ENCODE measurements around the gene TTLL11.

TTLL11 gene

DNA sequence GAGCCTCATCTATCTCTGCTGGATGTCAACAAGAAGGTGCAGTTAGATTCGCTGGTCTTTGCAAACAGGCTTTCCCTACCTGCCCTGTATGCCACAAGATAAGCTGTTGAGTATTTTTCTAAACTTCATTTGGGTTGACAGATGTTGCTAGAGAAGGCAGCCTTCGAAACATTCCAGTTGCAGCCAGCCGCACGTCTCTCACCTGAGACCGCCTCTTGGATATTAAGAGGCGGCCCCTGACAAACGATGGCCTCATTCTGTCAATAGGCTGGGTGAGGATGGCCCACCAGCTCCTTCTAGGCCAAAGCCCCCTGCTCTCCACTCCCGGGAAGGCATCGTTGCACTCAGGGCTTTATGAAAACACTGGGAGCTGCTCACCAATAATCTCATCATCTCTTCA lies 260.0 kb downstream of the TTLL11 start:
- DNase-seq (ENCODE audit: low read depth in 3 of 3): no peak

GRCh38 chr9:121831869-121832268 lies 261.2 kb downstream of the TTLL11 start:
- DNase-seq (ENCODE audit: low read depth in 3 of 3): no peak

GRCh38 chr9:121830441-121831140 lies 262.5 kb downstream of the TTLL11 start:
- DNase-seq (ENCODE audit: low read depth in 3 of 3): no peak

GRCh38 chr9:121827251-121827967 lies 265.7 kb downstream of the TTLL11 start:
- no peak for DNase-seq (ENCODE audit: low read depth in 3 of 3)

- no peak for DNase-seq (ENCODE audit: low read depth in 3 of 3)
Observed at GRCh38 chr9:121826711-121827110, 266.4 kb downstream of the TTLL11 start.

DNA sequence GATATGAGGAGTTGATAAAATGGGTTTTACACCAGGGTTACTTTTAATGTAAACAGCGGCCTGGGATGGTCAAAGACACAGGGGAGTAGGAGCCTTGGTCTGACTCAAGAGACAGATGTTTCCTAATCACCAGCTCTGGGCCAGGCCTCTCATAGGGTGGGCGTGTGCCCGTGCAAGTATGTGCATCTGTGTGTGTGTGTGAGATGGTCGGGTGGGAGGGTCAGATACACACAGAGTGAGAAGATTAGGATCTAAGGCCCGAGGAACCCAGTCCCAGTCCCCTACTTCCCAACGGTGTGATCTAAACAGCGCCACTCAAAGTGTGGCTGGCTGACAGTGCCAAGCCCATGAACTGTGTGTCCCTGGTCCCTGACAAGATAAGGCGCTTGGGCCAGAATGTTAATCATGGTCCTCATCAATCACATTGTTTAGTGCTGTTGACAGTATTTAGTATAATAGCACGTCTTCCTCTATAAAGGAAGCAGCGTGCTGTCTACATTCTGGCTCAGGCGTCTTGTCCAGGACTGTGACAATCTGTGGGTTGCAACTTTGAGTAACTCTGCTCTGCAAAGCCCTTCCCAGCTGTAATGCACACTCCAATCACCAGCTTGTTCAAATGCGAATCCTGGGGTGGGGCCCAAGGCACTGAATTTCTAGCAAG lies 267.9 kb downstream of the TTLL11 start:
- DNase-seq (ENCODE audit: low read depth in 3 of 3): no peak

GRCh38 chr9:121824651-121825030 lies 268.5 kb downstream of the TTLL11 start:
- no peak for DNase-seq (ENCODE audit: low read depth in 3 of 3)

- DNase-seq (ENCODE audit: low read depth in 3 of 3): no peak
Observed at GRCh38 chr9:121823451-121824169, 269.5 kb downstream of the TTLL11 start.

- no peak for DNase-seq (ENCODE audit: low read depth in 3 of 3)
Observed at GRCh38 chr9:121822093-121823085, 270.7 kb downstream of the TTLL11 start.

- DNase-seq (ENCODE audit: low read depth in 3 of 3): no peak
Observed at GRCh38 chr9:121821326-121821725, 271.8 kb downstream of the TTLL11 start.

GRCh38 chr9:121820286-121821005 lies 272.7 kb downstream of the TTLL11 start:
- DNase-seq (ENCODE audit: low read depth in 3 of 3): no peak

GRCh38 chr9:121819428-121820231 lies 273.5 kb downstream of the TTLL11 start:
- no peak for DNase-seq (ENCODE audit: low read depth in 3 of 3)

GRCh38 chr9:121818841-121819427 lies 274.2 kb downstream of the TTLL11 start:
- no peak for DNase-seq (ENCODE audit: low read depth in 3 of 3)

DNA sequence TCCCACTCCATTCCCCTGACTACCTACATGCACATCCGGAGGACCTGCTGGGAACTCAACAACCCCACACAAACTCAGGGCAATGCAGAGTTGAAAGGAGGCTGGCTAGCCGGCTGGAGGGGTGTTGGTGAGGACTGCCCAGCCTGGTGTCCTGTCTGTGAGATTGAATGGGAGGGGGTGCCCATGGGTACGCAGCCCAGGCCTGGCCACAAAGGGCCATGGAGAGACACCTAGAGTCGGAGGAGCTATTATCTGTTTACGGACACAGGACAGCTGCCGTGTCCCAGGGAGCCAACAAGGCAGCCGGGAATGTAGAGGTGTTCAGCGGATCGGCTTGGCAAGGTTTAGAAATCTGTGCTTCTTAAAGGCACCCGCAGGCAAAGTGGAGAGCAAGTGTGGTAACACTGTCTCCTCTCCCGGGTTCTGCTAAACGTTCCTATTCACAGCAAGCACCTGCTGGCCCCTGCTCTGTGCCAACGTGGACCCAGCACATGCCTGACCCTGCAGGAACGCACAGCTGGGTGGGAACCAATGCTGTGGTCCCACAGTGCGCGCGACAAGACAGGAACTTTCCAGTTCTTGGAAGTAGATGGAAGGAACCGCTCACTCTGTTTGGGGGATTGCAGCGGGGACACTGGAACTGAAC lies 275.0 kb downstream of the TTLL11 start:
- no peak for DNase-seq (ENCODE audit: low read depth in 3 of 3)

DNA sequence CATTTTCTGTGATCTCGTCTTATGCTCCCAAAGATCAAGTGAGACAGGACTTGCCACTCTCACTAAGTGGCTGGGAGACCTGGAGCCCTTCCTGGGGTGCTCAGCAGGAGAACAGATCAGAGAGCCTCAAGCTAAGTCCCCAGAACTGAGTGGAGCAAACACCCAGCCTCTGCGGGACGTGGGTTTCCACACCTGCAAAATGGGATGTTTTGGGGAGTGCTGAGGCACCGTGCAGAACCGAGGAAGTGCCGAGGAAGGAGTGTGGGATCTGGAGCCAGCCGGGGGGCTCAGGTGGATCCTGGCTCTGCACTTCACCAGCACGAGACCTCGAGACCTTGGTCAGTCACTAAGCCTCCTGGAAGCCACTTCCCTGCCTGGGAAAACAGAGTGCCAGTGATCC lies 275.6 kb downstream of the TTLL11 start:
- no peak for DNase-seq (ENCODE audit: low read depth in 3 of 3)

GRCh38 chr9:121816845-121817450 lies 276.2 kb downstream of the TTLL11 start:
- no peak for DNase-seq (ENCODE audit: low read depth in 3 of 3)

- no peak for DNase-seq (ENCODE audit: low read depth in 3 of 3)
Observed at GRCh38 chr9:121816449-121816817, 276.7 kb downstream of the TTLL11 start.
